Measurements from ENCODE around the gene CHSY1.

The CHSY1 gene

GRCh38 chr15:101182215-101182614 is 69.6 kb downstream of the CHSY1 start:
- TF ChIP-seq TAF1 (IDR thresholded peaks at IDR 0.05; ENCODE audit: borderline replicate concordance, insufficient read depth, low read length) (no peak), FOXP2 (optimal IDR thresholded peaks at IDR 0.05; ENCODE audit: borderline replicate concordance, extremely low read depth, extremely low read length, insufficient read depth) (no peak), SIN3A (IDR thresholded peaks at IDR 0.05; ENCODE audit: borderline replicate concordance, insufficient read depth, low read length) (no peak), POLR2AphosphoS5 (IDR thresholded peaks at IDR 0.05; ENCODE audit: low read depth, low read length) (no peak), REST (IDR thresholded peaks at IDR 0.05; ENCODE audit: insufficient read depth in 1 of 2, low read depth in 2 of 2, low read length in 2 of 2) (no peak)

GRCh38 chr15:101181349-101181748 is 70.5 kb downstream of the CHSY1 start:
- TF ChIP-seq SIN3A (IDR thresholded peaks at IDR 0.05; ENCODE audit: borderline replicate concordance, insufficient read depth, low read length), result no peak
- TF ChIP-seq TAF1 (IDR thresholded peaks at IDR 0.05; ENCODE audit: borderline replicate concordance, insufficient read depth, low read length), result no peak
- no peak for TF ChIP-seq FOXP2 (optimal IDR thresholded peaks at IDR 0.05; ENCODE audit: borderline replicate concordance, extremely low read depth, extremely low read length, insufficient read depth)
- TF ChIP-seq POLR2AphosphoS5 (IDR thresholded peaks at IDR 0.05; ENCODE audit: low read depth, low read length), result no peak
- TF ChIP-seq REST (IDR thresholded peaks at IDR 0.05; ENCODE audit: insufficient read depth in 1 of 2, low read depth in 2 of 2, low read length in 2 of 2), result no peak

GRCh38 chr15:101180620-101181307 is 71.1 kb downstream of the CHSY1 start:
- TF ChIP-seq REST (IDR thresholded peaks at IDR 0.05; ENCODE audit: insufficient read depth in 1 of 2, low read depth in 2 of 2, low read length in 2 of 2), result no peak
- TF ChIP-seq SIN3A (IDR thresholded peaks at IDR 0.05; ENCODE audit: borderline replicate concordance, insufficient read depth, low read length), result no peak

GRCh38 chr15:101179341-101180153 is 72.3 kb downstream of the CHSY1 start:
- TF ChIP-seq FOXP2 (optimal IDR thresholded peaks at IDR 0.05; ENCODE audit: borderline replicate concordance, extremely low read depth, extremely low read length, insufficient read depth) (no peak), SIN3A (IDR thresholded peaks at IDR 0.05; ENCODE audit: borderline replicate concordance, insufficient read depth, low read length) (no peak), REST (IDR thresholded peaks at IDR 0.05; ENCODE audit: insufficient read depth in 1 of 2, low read depth in 2 of 2, low read length in 2 of 2) (no peak), POLR2AphosphoS5 (IDR thresholded peaks at IDR 0.05; ENCODE audit: low read depth, low read length) (no peak), TAF1 (IDR thresholded peaks at IDR 0.05; ENCODE audit: borderline replicate concordance, insufficient read depth, low read length) (no peak)

Data from PFSK-1 (cell line).